Stimulated activated naive CD4-positive, alpha-beta T cell (primary cell): Measurements from ENCODE around the gene GPC1.

ENCODE experiments used
- DNase-seq, 6 experiments: peaks; one replicate each; lab custom pipeline; 2025; lab: John Stamatoyannopoulos, UW

Gene GPC1

GRCh38 chr2:240396623-240397541 lies 38.6 kb upstream of the GPC1 start:
- DNase-seq, result no peak

- no peak for DNase-seq
These were observed 37.9 kb upstream of the GPC1 start for GRCh38 chr2:240397542-240397916.

GRCh38 chr2:240397924-240398645 lies 37.4 kb upstream of the GPC1 start:
- DNase-seq, result no peak

GRCh38 chr2:240398661-240399267 lies 36.7 kb upstream of the GPC1 start:
- DNase-seq, result no peak

- no peak for DNase-seq
These were observed 35.8 kb upstream of the GPC1 start for GRCh38 chr2:240399419-240400324.

- no peak for DNase-seq
These were observed 34.9 kb upstream of the GPC1 start for GRCh38 chr2:240400371-240401161.

- DNase-seq, result no peak
These were observed 34.2 kb upstream of the GPC1 start for GRCh38 chr2:240401308-240401707.

- no peak for DNase-seq
These were observed 33.5 kb upstream of the GPC1 start for GRCh38 chr2:240401781-240402551.

GRCh38 chr2:240402566-240403272 lies 32.7 kb upstream of the GPC1 start:
- DNase-seq, result no peak

GRCh38 chr2:240403396-240404104 lies 31.9 kb upstream of the GPC1 start:
- DNase-seq, result no peak

GRCh38 chr2:240404174-240404852 lies 31.1 kb upstream of the GPC1 start:
- DNase-seq, result no peak

GRCh38 chr2:240405133-240405532 lies 30.3 kb upstream of the GPC1 start:
- no peak for DNase-seq

- DNase-seq, result no peak
These were observed 29.7 kb upstream of the GPC1 start for GRCh38 chr2:240405684-240406313.

GRCh38 chr2:240407090-240407489 lies 28.4 kb upstream of the GPC1 start:
- no peak for DNase-seq

GRCh38 chr2:240410004-240410403 lies 25.5 kb upstream of the GPC1 start:
- no peak for DNase-seq

GRCh38 chr2:240410808-240411207 lies 24.7 kb upstream of the GPC1 start:
- no peak for DNase-seq

GRCh38 chr2:240411261-240412160 lies 24.0 kb upstream of the GPC1 start:
- DNase-seq, result no peak
